ENCODE results near the gene GATA5. TPM values are rescaled to one million over a fixed set of nuclear protein-coding genes. Genes with fewer than 3 reads are reported as not detected.
"Not testable (repeated sequence)": the region's sequence is repeated elsewhere in the genome, so short reads cannot be mapped to it uniquely, and the experiment has no call there.

GATA5 gene
- total RNA-seq, 2 experiments from 2014 or later = not detected

GRCh38 chr20:62505337-62506045 lies 29.7 kb upstream of the GATA5 start:
- ChIA-PET POLR2A (no interaction called here), CTCF (no interaction called here)

DNA sequence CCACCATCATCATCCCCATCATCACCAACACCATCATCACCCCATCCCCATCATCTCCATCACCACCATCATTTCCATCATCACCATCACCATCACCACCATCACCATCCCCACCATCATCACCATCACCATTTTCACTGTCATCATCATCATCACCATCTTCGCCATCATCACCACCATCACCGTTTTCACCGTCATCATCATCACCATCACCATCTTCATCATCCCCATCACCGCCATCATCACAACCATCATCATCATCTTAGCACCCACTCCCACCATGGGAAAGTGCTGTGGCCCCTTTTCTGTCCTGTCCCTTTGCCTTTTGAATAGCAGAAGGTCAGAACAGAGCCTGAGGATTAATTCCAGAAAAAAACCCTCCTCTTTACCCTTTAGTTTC lies 28.5 kb upstream of the GATA5 start:
- ChIA-PET CTCF (no interaction called here), POLR2A (no interaction called here)

DNA sequence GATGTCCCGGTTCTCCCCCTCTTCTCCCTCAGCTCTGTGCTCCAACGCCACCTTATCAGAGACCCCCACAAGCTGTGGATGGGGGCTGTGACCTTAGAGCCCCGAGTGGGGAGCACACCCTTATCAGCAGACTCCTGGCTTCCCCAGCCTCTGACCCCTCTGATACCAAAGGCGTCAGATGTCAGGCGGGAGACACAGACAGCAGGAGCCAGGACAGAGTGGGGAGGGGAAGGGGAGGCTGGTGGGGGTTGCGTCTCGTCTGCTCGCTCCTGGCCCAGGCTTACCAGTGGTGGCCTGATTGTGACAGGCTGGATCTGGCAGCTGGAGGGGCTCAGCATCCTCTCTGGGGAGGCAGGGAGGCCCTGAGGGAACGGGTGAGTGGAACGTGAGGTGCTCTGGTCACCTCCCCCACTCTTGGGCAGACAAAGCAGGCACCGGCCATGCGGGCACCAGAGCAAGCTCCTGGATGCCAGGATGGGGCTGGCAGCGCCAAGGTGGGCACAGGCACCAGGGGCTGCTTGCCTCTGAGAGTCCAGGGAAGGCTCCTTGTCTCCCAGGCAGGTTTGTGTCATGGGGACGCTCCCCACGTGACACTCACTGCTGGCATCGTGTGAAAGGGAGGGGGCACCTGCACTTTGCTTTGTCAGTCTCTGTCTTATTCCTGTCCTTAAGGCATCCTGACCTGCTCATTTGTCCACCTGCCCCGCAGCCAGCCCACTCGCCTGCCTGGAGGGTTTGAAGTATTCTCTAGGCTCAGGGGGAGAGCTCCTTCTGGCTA lies 27.8 kb upstream of the GATA5 start:
- ChIA-PET POLR2A (no interaction called here), CTCF (no interaction called here)

DNA sequence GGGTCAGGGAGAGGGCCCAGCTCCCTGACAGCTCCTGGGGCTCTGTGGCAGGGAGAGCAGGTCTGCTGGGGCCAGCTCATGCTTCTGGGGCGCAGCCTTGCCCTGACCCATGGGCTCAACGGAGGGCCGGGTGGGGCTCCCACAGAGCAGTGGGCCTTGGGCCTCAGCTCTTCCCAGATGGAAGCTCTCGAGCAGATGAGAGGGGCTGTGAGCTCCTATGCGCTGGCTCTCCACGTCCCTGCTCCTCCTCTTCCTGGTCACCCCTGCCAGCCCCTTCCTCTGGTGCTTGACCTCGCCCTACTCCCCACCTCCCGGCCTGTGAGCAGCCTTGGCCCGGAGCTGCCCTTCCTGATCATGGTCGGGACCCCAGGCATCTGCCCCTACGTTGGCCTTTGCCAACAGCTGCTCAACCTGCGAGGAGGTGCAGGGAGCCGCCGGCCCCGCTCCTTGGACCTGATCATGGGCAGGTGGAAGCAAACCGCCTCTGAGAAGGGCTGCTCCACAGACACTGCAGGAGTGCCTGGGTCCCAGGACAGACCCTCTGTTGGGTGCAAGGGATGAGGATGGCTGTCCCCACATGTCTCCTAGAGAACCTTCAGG lies 26.8 kb upstream of the GATA5 start:
- ChIA-PET CTCF (interaction anchor here (1.9 kb wide), 1 partner anchor 114 kb away, joined by 8 read pairs; no protein-coding TSS in a partner anchor), POLR2A (interaction anchor here (1.7 kb wide), 1 partner anchor 115 kb away, joined by 5 read pairs; the partner anchor contains the start of gene RPS21)

GRCh38 chr20:62501801-62502495 lies 26.2 kb upstream of the GATA5 start:
- ChIA-PET POLR2A (interaction anchor here (1.7 kb wide), 1 partner anchor 115 kb away, joined by 5 read pairs; the partner anchor contains the start of gene RPS21), CTCF (interaction anchor here (0.9 to 1.9 kb wide), 3 partner anchors 115 to 306 kb away, joined by 3 to 8 read pairs (median 3); no protein-coding TSS in a partner anchor)

DNA sequence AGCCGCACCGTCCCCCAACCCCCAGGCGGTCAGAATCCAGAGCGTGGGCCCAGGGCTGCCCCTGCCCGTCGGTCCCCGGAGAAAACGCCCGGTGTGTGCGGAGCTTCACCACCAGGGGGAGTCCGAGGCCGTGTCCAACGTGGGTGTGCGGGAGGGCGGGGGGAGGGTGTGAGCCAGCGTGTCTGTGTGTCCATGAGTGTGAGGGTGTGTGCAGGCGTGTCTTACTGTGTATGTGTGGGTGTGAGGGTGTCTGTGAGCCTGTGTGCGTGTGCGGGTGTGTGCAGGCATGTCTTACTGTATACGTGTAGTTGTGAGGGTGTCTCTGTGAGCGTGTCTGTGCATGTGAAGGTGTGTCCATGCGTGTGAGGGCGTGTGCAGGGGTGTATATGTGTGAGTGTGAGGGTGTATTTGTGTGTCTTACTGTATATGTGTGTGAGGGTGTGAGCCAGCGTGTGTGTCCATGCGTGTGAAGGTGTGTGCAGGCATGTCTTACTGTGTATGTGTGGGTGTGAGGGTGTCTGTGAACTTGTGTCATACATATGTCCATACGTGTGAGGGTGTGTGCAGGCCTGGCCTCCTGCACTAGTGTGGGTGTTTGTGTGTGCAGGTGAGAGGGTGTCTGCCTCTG lies 24.6 kb upstream of the GATA5 start:
- ChIA-PET POLR2A (interaction anchor here (0.5 kb wide), 1 partner anchor 180 kb away, joined by 3 read pairs; no protein-coding TSS in a partner anchor), CTCF (interaction anchor here (0.6 to 1.8 kb wide), 10 partner anchors 9 to 308 kb away, joined by 3 to 23 read pairs (median 5); partner anchors contain the start of gene SLCO4A1)

GRCh38 chr20:62499758-62500236 lies 24.0 kb upstream of the GATA5 start:
- ChIA-PET CTCF (interaction anchor here (0.6 to 1.8 kb wide), 11 partner anchors 9 to 309 kb away, joined by 3 to 23 read pairs (median 4); partner anchors contain the start of gene SLCO4A1), POLR2A (interaction anchor here (0.5 kb wide), 1 partner anchor 181 kb away, joined by 3 read pairs; no protein-coding TSS in a partner anchor)

GRCh38 chr20:62498874-62499273 lies 23.1 kb upstream of the GATA5 start:
- POLR2A ChIA-PET = no interaction called here
- CTCF ChIA-PET = interaction anchor here (1.8 kb wide), 2 partner anchors 118 to 310 kb away, joined by 9 to 23 read pairs; no protein-coding TSS in a partner anchor

- ChIA-PET CTCF (interaction anchor here (0.6 to 2.5 kb wide), 4 partner anchors 120 to 350 kb away, joined by 3 to 7 read pairs (median 4); partner anchors contain the start of gene ADRM1), POLR2A (no interaction called here)
Measured at GRCh38 chr20:62496568-62497218, 20.9 kb upstream of the GATA5 start.

DNA sequence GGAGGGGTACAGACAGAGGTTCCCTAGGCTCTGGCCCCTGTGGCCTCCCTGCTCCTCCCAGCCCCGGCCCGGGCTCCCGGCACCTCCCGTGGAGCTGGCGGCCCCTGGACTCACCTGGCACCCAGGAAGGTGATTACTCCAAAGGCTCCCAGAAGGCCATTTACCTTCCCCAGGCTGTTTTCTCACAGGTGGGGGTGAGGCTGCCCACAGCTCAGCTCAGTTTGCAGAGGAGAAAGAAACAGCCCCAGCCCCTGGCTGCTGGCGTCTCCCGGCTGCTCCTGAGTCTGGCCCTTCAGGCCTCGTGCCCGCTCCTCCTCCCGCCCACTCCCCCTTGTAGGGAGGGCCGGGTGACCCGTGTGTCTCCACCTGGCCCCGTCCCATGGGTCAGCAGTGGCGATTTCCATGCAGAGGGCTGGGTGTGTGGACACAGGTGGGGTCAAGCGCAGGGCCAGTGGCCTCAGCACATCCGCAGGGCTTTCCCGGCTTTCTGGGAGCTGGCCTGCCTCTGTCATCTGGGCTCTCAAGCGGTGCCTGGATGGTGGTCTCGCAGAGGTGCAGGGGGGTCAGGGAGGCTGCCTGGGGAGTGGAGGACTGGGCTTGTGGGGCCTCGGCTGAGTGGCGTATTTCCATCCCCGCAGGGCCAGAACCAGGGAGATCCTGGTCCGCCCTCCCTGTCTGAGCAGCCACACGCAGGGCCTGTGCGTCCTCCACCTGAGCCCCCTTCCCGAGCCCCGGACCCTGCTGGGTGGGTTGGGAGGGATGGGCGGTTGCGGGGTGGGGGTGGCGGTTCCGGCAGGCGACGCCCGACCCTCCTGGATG lies 20.2 kb upstream of the GATA5 start:
- POLR2A ChIA-PET = no interaction called here
- CTCF ChIA-PET = interaction anchor here (0.6 to 2.5 kb wide), 3 partner anchors 121 to 194 kb away, joined by 3 to 7 read pairs (median 4); partner anchors contain the start of gene ADRM1

DNA sequence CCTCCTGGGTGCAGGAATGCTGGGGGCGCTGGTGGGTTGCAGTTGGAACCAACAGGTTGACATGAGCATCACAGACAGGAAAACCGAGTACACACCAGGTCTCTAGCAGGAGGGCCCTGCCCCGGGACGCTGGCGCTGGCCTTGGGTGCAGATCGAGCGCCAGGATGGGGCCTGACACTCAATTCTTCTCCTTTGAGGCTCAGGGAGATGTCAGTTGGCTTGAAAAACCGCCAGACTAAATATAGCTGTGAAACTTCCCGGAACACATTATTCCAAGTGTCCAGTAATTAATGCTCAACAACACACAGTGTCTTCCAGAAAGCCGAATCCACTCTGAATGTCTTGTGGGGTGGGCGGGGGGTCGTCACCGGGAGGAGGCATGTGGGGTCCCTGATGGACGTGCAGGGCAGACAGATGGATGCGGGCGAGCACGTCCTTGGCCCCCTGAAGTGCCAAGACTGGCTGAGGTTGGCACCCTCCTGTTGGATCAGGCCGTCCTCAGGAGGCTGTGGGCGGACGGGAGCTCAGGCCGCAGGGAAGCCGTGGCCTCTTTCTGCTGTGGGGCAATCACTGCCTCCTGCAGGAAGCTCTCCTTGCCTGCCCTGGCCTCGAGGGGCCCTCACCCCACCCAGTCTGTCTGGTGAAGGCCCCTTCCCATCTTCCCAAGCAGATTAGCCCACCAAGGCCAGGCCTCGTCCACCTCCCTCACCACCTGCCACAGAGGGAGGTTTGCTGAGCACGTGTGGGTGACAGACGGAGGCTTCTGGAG lies 19.4 kb upstream of the GATA5 start:
- CTCF ChIA-PET = interaction anchor here (2.5 kb wide), 1 partner anchor 122 kb away, joined by 7 read pairs; no protein-coding TSS in a partner anchor
- POLR2A ChIA-PET = interaction anchor here (0.6 kb wide), 1 partner anchor 189 kb away, joined by 3 read pairs; no protein-coding TSS in a partner anchor

DNA sequence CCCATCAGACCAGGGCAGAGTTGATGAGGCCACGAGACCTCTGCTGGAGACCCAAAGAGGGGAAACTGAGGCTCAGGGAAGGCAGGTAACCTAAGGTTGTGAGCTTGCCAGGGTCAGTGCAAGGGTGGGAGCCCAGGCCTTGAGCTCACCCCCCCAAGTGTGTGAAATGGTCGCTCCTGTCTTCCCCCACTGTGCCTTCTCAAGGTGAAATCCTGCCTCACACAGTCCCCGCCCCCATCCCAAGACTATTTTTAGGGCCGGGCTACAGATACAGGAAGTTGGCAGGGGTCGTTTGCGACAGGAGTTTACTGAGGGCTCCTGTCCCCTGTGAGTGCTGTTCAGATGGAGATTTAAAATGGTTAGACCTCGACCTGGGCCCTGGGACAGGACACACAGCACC lies 18.7 kb upstream of the GATA5 start:
- ChIA-PET POLR2A (interaction anchor here (0.6 kb wide), 1 partner anchor 190 kb away, joined by 3 read pairs; no protein-coding TSS in a partner anchor), CTCF (interaction anchor here (2.5 kb wide), 1 partner anchor 122 kb away, joined by 7 read pairs; no protein-coding TSS in a partner anchor)

GRCh38 chr20:62493886-62494285 lies 18.1 kb upstream of the GATA5 start:
- POLR2A ChIA-PET = no interaction called here
- CTCF ChIA-PET = interaction anchor here (0.6 to 2.5 kb wide), 2 partner anchors 114 to 123 kb away, joined by 3 to 7 read pairs; no protein-coding TSS in a partner anchor

GRCh38 chr20:62493253-62493885 lies 17.6 kb upstream of the GATA5 start:
- CTCF ChIA-PET = interaction anchor here (0.6 kb wide), 1 partner anchor 114 kb away, joined by 3 read pairs; no protein-coding TSS in a partner anchor
- POLR2A ChIA-PET = no interaction called here

GRCh38 chr20:62492711-62493110 lies 16.9 kb upstream of the GATA5 start:
- CTCF ChIA-PET = no interaction called here
- POLR2A ChIA-PET = no interaction called here

DNA sequence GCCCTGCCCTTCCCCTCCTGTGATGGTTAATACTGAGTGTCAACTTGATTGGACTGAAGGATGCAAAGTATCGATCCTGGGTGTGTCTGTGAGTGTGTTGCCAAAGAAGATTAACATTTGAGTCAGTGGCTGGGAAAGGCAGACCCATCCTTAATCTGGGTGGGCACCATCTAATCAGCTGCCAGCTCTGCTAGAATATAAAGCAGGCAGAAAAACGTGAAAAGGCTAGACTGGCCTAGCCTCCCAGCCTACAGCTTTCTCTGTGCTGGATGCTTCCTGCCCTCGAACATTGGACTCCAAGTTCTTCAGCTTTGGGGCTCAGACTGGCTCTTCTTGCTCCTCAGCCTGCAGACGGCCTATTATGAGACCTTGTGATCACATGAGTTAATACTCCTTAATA lies 15.0 kb upstream of the GATA5 start:
- CTCF ChIA-PET = interaction anchor here (1.2 kb wide), 1 partner anchor 9 kb away, joined by 4 read pairs; no protein-coding TSS in a partner anchor
- POLR2A ChIA-PET = not testable (repeated sequence)

Data from activated CD8-positive, alpha-beta memory T cell treated with anti-CD3 and anti-CD28 coated beads for 36 hours (primary cell).